Measurements from ENCODE around the gene ENPP3. TPM values are rescaled to one million over a fixed set of nuclear protein-coding genes. Genes with fewer than 3 reads are reported as not detected.

Gene ENPP3
- total RNA-seq (2021), result 0.45 and 0.63 TPM in 2 replicates
- percentile 35 among the genes with signal in this experiment for Bru-seq, nascent RNA
- percentile 31 among the genes with signal in this experiment for BruChase-seq, experiment 1, labeled RNA remaining after a 2-hour chase
- percentile 27 among the genes with signal in this experiment for BruChase-seq, experiment 2, labeled RNA remaining after a 6-hour chase
- long read RNA-seq, result 0 reads

- ChIA-PET CTCF (interaction anchor here (0.8 kb wide), 1 partner anchor 9 kb away, joined by 3 read pairs; no protein-coding TSS in a partner anchor), POLR2A (ENCODE audit: low non-redundant PET) (no interaction called here)
- no peaks in the 10 kb centered on the region for H3K9me3 ChIP-seq (ENCODE audit: low read depth, low read length, poor library complexity, severe bottlenecking)
- H3K27ac ChIP-seq (ENCODE audit: low read depth, low read length, poor library complexity, severe bottlenecking), result no peak within 1 kb of the TSS
- H3K4me3 ChIP-seq (ENCODE audit: low read depth, low read length, poor library complexity, severe bottlenecking), result no peak within 1 kb of the TSS
- DNase-seq (ENCODE audit: low spot score), result no peak
- TF ChIP-seq EZH2 (IDR thresholded peaks at IDR 0.05; ENCODE audit: borderline replicate concordance, low read depth, low read length, poor library complexity, severe bottlenecking) (no peak), CTCF (conservative IDR thresholded peaks at IDR 0.05; ENCODE audit: low read depth, low read length) (no peak)
- BruUV-seq (replicated peaks), result no TSS peak
- no peaks in the 10 kb centered on the region for H3K4me1 ChIP-seq (ENCODE audit: insufficient read depth, low read length, poor library complexity, severe bottlenecking)
- intact Hi-C loops (cut with micrococcal nuclease; ENCODE audit: unreplicated experiment), result no loop called here
- no peaks in the 10 kb centered on the region for H3K27me3 ChIP-seq (replicated peaks; ENCODE audit: insufficient read depth, low read depth, low read length, poor library complexity)
- no peaks in the 10 kb centered on the region for H3K36me3 ChIP-seq (ENCODE audit: insufficient read depth, low read length, poor library complexity, severe bottlenecking)
Measured at GRCh38 chr6:131636880-131637792, at the start of gene ENPP3. TSS of gene ENPP3 (plus strand) at chr6:131637302. CDS start at chr6:131637385, 83 bp downstream.

- no peak for DNase-seq (ENCODE audit: low spot score)
- H3K36me3 ChIP-seq (ENCODE audit: insufficient read depth, low read length, poor library complexity, severe bottlenecking), result peaks cover 83% of the 10 kb centered on the region
- CTCF ChIA-PET, result no interaction called here
Measured at GRCh38 chr6:131587909-131588308, 49.2 kb upstream of the ENPP3 start.

GRCh38 chr6:131588643-131589042 lies 48.5 kb upstream of the ENPP3 start:
- Histone ChIP-seq H3K36me3 (ENCODE audit: insufficient read depth, low read length, poor library complexity, severe bottlenecking) (peaks cover 83% of the 10 kb centered on the region), H3K27me3 (replicated peaks; ENCODE audit: insufficient read depth, low read depth, low read length, poor library complexity) (no peaks in the 10 kb centered on the region), H3K9me3 (ENCODE audit: low read depth, low read length, poor library complexity, severe bottlenecking) (no peaks in the 10 kb centered on the region), H3K4me3 (ENCODE audit: low read depth, low read length, poor library complexity, severe bottlenecking) (no peak overlapping the region), H3K4me1 (ENCODE audit: insufficient read depth, low read length, poor library complexity, severe bottlenecking) (no peaks in the 10 kb centered on the region), H3K27ac (ENCODE audit: low read depth, low read length, poor library complexity, severe bottlenecking) (no peak overlapping the region)
- intact Hi-C loops (cut with micrococcal nuclease; ENCODE audit: unreplicated experiment), result no loop called here
- no peak for TF ChIP-seq CTCF (conservative IDR thresholded peaks at IDR 0.05; ENCODE audit: low read depth, low read length)
- CTCF ChIA-PET, result no interaction called here
- POLR2A ChIA-PET (ENCODE audit: low non-redundant PET), result no interaction called here
- BruUV-seq (replicated peaks), result no TSS peak
- no peak for DNase-seq (ENCODE audit: low spot score)

More at GRCh38 chr6:131587909-131588308, 49.2 kb upstream of the ENPP3 start:
- no peak for TF ChIP-seq EZH2 (IDR thresholded peaks at IDR 0.05; ENCODE audit: borderline replicate concordance, low read depth, low read length, poor library complexity, severe bottlenecking)
- TF ChIP-seq CTCF (conservative IDR thresholded peaks at IDR 0.05; ENCODE audit: low read depth, low read length), result no peak
- Histone ChIP-seq H3K4me1 (ENCODE audit: insufficient read depth, low read length, poor library complexity, severe bottlenecking) (no peaks in the 10 kb centered on the region), H3K4me3 (ENCODE audit: low read depth, low read length, poor library complexity, severe bottlenecking) (no peak overlapping the region), H3K9me3 (ENCODE audit: low read depth, low read length, poor library complexity, severe bottlenecking) (no peaks in the 10 kb centered on the region), H3K27me3 (replicated peaks; ENCODE audit: insufficient read depth, low read depth, low read length, poor library complexity) (no peaks in the 10 kb centered on the region), H3K27ac (ENCODE audit: low read depth, low read length, poor library complexity, severe bottlenecking) (no peak overlapping the region)
- no TSS peak for BruUV-seq (replicated peaks)
- intact Hi-C loops (cut with micrococcal nuclease; ENCODE audit: unreplicated experiment), result no loop called here
- POLR2A ChIA-PET (ENCODE audit: low non-redundant PET), result no interaction called here

All from A673 (cell line).